Esophagus squamous epithelium (tissue), 4 donors: ENCODE results near the gene BUD13.

Experiments
- POLR2A ChIP-seq, 4 donors: fragments of 450-650 bp; IDR thresholded peaks; one replicate each; pipeline ENCODE4 v1.6.1; 2017; ENCODE audit warnings: antibody characterized with exemption in 4 of 4, mild to moderate bottlenecking in 4 of 4, moderate library complexity in 3 of 4
- TF ChIP-seq, protein P1 (sequence below), 6 experiments: fragments of 450-650 bp in 4 of 6; fragments of 200-600 bp in 2 of 6; sonication (generic) in 2 of 6; IDR thresholded peaks; one replicate each; pipeline ENCODE4 v1.5.1; 2016 to 2019; ENCODE audit warnings: antibody characterized with exemption in 6 of 6, mild to moderate bottlenecking in 4 of 6, moderate library complexity in 4 of 6

DNA sequence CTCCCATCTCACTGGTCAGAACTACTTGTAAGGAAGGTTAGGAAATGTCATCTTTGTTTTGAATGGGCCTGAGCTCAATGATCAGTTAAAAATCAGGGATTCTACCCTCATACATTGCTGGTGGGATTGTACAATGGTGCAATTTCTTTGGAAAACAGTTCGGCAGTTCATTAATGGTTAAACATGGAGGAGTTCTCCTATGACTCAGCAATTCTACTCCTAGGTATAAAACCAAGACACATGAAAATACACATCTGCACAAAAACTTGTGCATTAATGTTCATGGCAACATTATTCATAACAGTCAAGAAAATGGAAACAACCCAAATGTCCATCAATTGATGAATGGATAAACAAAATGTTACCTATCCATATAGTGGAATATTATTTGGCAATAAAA, 23.8 kb upstream of the BUD13 start:
- TF ChIP-seq, protein P1, sequence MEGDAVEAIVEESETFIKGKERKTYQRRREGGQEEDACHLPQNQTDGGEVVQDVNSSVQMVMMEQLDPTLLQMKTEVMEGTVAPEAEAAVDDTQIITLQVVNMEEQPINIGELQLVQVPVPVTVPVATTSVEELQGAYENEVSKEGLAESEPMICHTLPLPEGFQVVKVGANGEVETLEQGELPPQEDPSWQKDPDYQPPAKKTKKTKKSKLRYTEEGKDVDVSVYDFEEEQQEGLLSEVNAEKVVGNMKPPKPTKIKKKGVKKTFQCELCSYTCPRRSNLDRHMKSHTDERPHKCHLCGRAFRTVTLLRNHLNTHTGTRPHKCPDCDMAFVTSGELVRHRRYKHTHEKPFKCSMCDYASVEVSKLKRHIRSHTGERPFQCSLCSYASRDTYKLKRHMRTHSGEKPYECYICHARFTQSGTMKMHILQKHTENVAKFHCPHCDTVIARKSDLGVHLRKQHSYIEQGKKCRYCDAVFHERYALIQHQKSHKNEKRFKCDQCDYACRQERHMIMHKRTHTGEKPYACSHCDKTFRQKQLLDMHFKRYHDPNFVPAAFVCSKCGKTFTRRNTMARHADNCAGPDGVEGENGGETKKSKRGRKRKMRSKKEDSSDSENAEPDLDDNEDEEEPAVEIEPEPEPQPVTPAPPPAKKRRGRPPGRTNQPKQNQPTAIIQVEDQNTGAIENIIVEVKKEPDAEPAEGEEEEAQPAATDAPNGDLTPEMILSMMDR (IDR thresholded peaks at IDR 0.05) = no peak
- no peak for TF ChIP-seq POLR2A (IDR thresholded peaks at IDR 0.05)
